Right lung (tissue), 5 donors: ENCODE data around the gene ZNF81. TPM values are rescaled to one million over a fixed set of nuclear protein-coding genes. Genes with fewer than 3 reads are reported as not detected.
"Not testable (repeated sequence)": the region's sequence is repeated elsewhere in the genome, so short reads cannot be mapped to it uniquely, and the experiment has no call there.

Experiments used
- DNase-seq, 2 donors: peaks; one replicate each; pipeline ENCODE4 v3.0.0-alpha.2; 2013
- polyA plus RNA-seq, 5 donors: library from polyadenylated mRNA; unstranded; fragments of 120-200 nt; gene quantifications; one replicate each; pipeline versions ENCODE4 v1.2.1 to v1.2.3, GENCODE V29; 2013; ENCODE audit warnings: inconsistent platforms in 1 of 5, low replicate concordance in 1 of 5; ENCODE audit not compliant: insufficient read length in 5 of 5, insufficient read depth in 1 of 5

The ZNF81 gene
- polyA plus RNA-seq, 5 donors, result 4.6 to 8.4 (median 6.9) TPM

GRCh38 chrX:47931970-47932369, 95.3 kb downstream of the ZNF81 start:
- not testable (repeated sequence) for DNase-seq

DNA sequence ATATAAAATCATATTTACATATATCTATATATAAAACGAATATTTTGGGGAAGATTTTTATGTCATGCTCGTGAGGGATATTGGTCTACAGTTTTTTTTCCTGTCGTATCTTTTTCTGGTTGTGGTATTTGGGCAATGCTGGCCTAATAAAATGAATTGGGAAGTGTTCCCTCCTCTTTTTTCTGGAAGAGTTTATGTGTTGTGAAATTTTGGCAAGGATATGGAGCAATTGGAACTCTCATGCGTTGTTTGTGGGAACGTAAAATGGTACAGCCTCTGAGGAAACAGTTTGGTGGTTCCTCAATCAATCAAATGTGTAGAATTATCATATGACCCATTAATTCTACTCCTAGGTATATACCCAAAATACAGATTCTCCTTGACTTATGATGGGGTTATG, 97.2 kb downstream of the ZNF81 start:
- DNase-seq, result peak; percentile 14 to 21

GRCh38 chrX:47936224-47936939, 99.7 kb downstream of the ZNF81 start:
- peak; percentile 4 to 10 for DNase-seq

DNA sequence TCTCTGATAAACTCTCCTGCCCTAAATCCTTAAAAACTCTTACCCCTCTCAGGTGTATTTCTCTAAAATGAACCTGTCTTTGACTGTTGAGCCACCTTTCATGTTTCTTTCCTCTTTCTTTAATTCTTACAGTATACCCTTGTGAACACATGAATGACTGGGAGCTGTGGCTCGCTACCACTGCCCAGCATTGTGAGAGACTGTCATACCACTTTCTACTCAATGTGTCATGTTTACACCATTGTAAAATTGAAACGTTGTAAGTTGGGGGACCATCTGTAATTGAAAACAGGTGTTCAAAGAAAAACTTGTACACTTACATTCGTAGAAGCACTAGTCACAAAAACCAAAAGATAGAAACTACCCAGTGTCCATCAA, 100.2 kb downstream of the ZNF81 start:
- no peak for DNase-seq

DNA sequence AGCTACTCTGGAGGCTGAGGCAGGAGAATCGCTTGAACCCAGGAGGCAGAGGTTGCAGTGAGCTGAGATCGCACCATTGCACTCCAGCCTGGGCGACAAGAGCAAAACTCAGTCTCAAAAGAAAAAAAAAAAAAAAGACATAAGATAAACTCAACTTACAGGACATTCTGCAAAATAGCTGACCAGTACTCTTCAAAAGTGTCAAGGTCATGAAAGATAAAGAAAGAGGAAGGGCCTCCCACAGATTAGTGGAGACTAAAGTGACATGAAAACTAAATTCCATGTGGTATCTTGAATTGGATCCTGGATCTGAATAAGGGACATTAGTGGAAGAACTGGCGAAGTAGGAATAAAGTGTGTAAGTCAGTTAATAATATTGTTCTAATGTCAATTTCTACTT, 103.7 kb downstream of the ZNF81 start:
- DNase-seq, result no peak

- no peak for DNase-seq
These were observed 104.7 kb downstream of the ZNF81 start for GRCh38 chrX:47941423-47941822.

DNA sequence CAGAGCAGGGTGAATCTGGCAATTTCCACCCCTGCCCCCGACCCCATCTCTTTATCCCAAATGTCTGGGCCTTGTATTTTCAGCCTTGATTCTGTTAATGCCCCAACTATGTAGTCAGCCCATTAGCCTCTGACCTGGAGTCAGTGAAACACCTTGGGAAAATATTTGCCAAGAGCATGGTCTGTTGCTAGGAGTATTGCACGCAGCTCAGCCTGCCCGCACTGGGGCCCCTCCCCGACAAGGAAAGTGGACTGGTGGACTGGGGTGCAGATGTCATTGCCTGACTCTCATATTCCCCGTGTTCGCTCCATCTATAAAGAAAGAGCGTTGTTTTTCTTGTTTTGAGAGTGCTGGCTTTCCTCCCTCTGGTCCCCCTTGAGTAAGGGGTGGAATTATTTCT, 118.6 kb downstream of the ZNF81 start:
- DNase-seq, result not testable (repeated sequence)

GRCh38 chrX:47956016-47956415, 119.3 kb downstream of the ZNF81 start:
- DNase-seq, result no peak

GRCh38 chrX:47958206-47958605, 121.5 kb downstream of the ZNF81 start:
- DNase-seq, result not testable (repeated sequence)

DNA sequence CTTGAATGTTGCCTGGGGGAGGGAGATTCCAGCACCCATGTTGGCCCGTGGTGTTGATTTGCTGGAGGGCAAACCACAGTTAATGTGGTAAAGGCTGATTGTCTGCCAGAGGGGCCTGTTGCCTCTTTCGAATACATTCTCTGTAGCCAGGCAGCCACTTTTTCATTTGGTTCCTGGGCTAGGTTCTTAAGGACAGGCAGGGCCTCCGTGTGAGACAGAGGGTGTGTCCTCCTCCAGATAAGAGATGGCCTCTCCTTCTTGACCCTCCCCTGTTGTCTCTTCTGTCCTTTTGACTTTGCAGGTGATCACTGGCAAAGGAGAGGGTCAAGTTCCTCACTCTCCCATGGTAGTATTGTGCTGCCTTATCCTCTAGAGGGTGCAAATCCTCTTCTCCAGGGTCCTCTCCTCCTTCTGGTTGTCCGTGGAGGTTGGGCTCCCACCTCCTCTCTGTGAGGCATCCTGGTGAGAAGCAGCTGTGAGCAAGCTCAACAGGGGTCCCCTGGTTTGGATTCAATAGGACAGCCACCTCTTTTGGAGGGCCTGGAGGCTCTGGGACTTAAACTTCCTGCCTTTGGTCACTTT, 122.2 kb downstream of the ZNF81 start:
- DNase-seq, result no peak

DNA sequence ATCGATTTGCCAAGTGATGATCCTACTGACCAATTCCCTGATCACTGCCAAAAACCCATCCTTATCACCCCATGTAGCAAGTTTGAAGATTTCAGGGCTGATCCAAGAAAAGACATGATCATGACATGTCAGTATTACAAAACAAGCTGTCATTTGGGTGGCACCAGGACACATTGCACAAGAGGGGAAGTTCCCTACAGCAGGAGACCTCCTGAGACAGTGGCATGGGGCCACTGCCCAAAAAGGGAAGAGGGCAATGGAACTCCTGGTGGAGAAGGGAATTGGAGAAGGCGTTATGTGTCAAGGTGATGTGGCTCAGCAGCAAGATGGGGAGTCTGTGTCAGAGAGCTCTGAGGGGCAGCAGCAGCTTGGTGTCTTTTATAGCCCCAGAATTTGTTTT, 123.7 kb downstream of the ZNF81 start:
- no peak for DNase-seq

- not testable (repeated sequence) for DNase-seq
These were observed 125.1 kb downstream of the ZNF81 start for GRCh38 chrX:47961830-47962229.

DNA sequence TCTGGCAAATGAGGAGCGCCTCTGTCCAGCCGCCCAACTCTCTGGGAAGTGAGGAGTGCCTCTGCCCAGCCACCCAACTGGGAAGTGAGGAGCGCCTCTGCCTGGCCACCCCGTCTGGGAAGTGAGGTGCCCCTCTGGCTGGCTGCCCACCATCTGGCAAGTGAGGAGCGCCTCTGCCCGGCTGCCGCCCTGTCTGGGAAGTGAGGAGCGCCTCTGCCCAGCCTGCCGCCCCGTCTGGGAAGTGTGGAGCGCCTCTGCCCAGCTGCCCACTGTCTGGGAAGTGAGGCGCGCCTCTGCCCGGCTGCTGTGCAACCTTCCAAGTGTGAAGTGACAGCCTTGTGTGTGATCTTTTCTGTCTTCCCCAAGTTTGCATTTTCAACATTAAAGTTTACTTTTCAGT, 128.8 kb downstream of the ZNF81 start:
- DNase-seq, result not testable (repeated sequence)

Other genes starting within 250 kb of the ZNF81 start
- 1 to 10 TPM; 4.8 to 7.6 (median 5.3) TPM for gene SYN1, start 217.0 kb upstream of the ZNF81 start, polyA plus RNA-seq
- 1 to 10 TPM; 3.0 to 7.3 (median 6.1) TPM for gene CFP, start 207.0 kb upstream of the ZNF81 start, polyA plus RNA-seq
- gene ELK1, start 186.3 kb upstream of the ZNF81 start, polyA plus RNA-seq, result 10 to 100 TPM; 23.1 to 29.2 (median 28.4) TPM
- 100 to 1,000 TPM; 118 to 131 (median 125) TPM for gene UXT, start 177.7 kb upstream of the ZNF81 start, polyA plus RNA-seq
- 10 to 100 TPM in 3 of 5 donors, 1 to 10 TPM in 2; 9.0 to 13.7 (median 11.5) TPM for gene ZNF182, start 167.1 kb downstream of the ZNF81 start, polyA plus RNA-seq
- under 1 TPM in 2 of 5 donors, not detected in 3; 0.33 to 0.40 TPM for gene SPACA5, start 170.1 kb downstream of the ZNF81 start, polyA plus RNA-seq
- gene ZNF630, start 234.7 kb downstream of the ZNF81 start, polyA plus RNA-seq, result 1 to 10 TPM; 2.3 to 5.8 (median 3.7) TPM